Measurements from ENCODE around the gene PRRC2C. TPM values are rescaled to one million over a fixed set of nuclear protein-coding genes. Genes with fewer than 3 reads are reported as not detected.

The PRRC2C gene
- total RNA-seq, 1 donor from 2014 or later, result 45.8 TPM

- no peak for TF ChIP-seq CTCF (IDR thresholded peaks at IDR 0.05; ENCODE audit: borderline replicate concordance)
- Histone ChIP-seq H3K4me3 (no peak overlapping the region), H3K27ac (replicated peaks) (no peak overlapping the region), H3K27me3 (ENCODE audit: low read depth) (no peaks in the 10 kb centered on the region), H3K4me1 (peaks cover 60% of the 10 kb centered on the region), H3K36me3 (peaks cover 7% of the 10 kb centered on the region), H3K9me3 (replicated peaks) (no peaks in the 10 kb centered on the region)
- DNase-seq, result no peak
- intact Hi-C loops (cut with micrococcal nuclease), result no loop called here
These were observed 23.9 kb downstream of the PRRC2C start for GRCh38 chr1:171509191-171509590.

- Histone ChIP-seq H3K4me3 (no peak overlapping the region), H3K9me3 (replicated peaks) (no peaks in the 10 kb centered on the region), H3K36me3 (peaks cover 50% of the 10 kb centered on the region), H3K4me1 (peaks cover 33% of the 10 kb centered on the region), H3K27me3 (ENCODE audit: low read depth) (no peaks in the 10 kb centered on the region), H3K27ac (replicated peaks) (no peak overlapping the region)
- no peak for TF ChIP-seq CTCF (IDR thresholded peaks at IDR 0.05; ENCODE audit: borderline replicate concordance)
- no peak for DNase-seq
- intact Hi-C loops (cut with micrococcal nuclease), result no loop called here
These were observed 28.4 kb downstream of the PRRC2C start for GRCh38 chr1:171513743-171514142.

GRCh38 chr1:171515299-171515698 lies 30.0 kb downstream of the PRRC2C start:
- no peak overlapping the region for H3K27ac ChIP-seq (replicated peaks)
- DNase-seq, result no peak
- no peak for TF ChIP-seq CTCF (IDR thresholded peaks at IDR 0.05; ENCODE audit: borderline replicate concordance)
- intact Hi-C loops (cut with micrococcal nuclease), result no loop called here
- H3K27me3 ChIP-seq (ENCODE audit: low read depth), result no peaks in the 10 kb centered on the region
- no peaks in the 10 kb centered on the region for H3K9me3 ChIP-seq (replicated peaks)
- peaks cover 24% of the 10 kb centered on the region for H3K4me1 ChIP-seq
- no peak overlapping the region for H3K4me3 ChIP-seq
- peaks cover 65% of the 10 kb centered on the region for H3K36me3 ChIP-seq

DNA sequence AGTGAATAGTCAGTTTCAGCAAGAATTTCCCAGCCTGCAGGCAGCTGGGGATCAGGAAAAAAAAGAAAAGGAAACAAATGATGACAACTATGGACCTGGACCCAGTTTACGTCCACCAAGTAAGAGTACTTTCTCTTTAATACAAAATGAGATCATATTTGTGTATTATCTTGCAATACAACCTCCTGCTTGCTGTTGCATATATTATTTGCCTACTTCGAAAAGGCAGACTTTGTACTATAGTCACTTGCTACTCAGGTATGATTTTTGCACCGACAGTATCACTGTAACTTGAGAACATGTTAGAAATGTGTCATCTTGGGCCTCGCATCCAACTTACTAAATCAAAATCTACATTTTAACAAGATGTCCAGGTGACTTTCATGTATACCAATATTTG lies 30.4 kb downstream of the PRRC2C start:
- DNase-seq, result no peak
- no peak for TF ChIP-seq CTCF (IDR thresholded peaks at IDR 0.05; ENCODE audit: borderline replicate concordance)
- Histone ChIP-seq H3K27ac (replicated peaks) (no peak overlapping the region), H3K4me3 (no peak overlapping the region), H3K4me1 (peaks cover 20% of the 10 kb centered on the region), H3K9me3 (replicated peaks) (no peaks in the 10 kb centered on the region), H3K27me3 (ENCODE audit: low read depth) (no peaks in the 10 kb centered on the region), H3K36me3 (peaks cover 70% of the 10 kb centered on the region)
- intact Hi-C loops (cut with micrococcal nuclease), result no loop called here

- H3K27me3 ChIP-seq (ENCODE audit: low read depth), result no peaks in the 10 kb centered on the region
- peaks cover 8% of the 10 kb centered on the region for H3K4me1 ChIP-seq
- H3K36me3 ChIP-seq, result peaks cover 98% of the 10 kb centered on the region
- no peaks in the 10 kb centered on the region for H3K9me3 ChIP-seq (replicated peaks)
- DNase-seq, result no peak
- no peak overlapping the region for H3K27ac ChIP-seq (replicated peaks)
- no peak for TF ChIP-seq CTCF (IDR thresholded peaks at IDR 0.05; ENCODE audit: borderline replicate concordance)
- no peak overlapping the region for H3K4me3 ChIP-seq
- intact Hi-C loops (cut with micrococcal nuclease), result loop anchor here (10.0 kb wide), 1 partner anchor 63 kb away; no protein-coding TSS in a partner anchor
These were observed 36.2 kb downstream of the PRRC2C start for GRCh38 chr1:171521567-171521966.

- Histone ChIP-seq H3K36me3 (peaks cover 98% of the 10 kb centered on the region), H3K27ac (replicated peaks) (no peak overlapping the region), H3K9me3 (replicated peaks) (no peaks in the 10 kb centered on the region), H3K27me3 (ENCODE audit: low read depth) (no peaks in the 10 kb centered on the region), H3K4me1 (no peaks in the 10 kb centered on the region), H3K4me3 (no peak overlapping the region)
- no peak for TF ChIP-seq CTCF (IDR thresholded peaks at IDR 0.05; ENCODE audit: borderline replicate concordance)
- no peak for DNase-seq
- intact Hi-C loops (cut with micrococcal nuclease), result no loop called here
These were observed 45.3 kb downstream of the PRRC2C start for GRCh38 chr1:171530676-171531075.
